Stimulated activated memory B cell treated with anti-CD40 and anti-IgM and Interleukin-4, amounts not matched to agents 10 μg/mL and 1 μg/mL and 100 μg/mL, for 72 hours (primary cell): ENCODE results near the gene LMO2.
"Not testable (repeated sequence)": the region's sequence is repeated elsewhere in the genome, so short reads cannot be mapped to it uniquely, and the experiment has no call there.

Experiments
- ATAC-seq: fragments of 150-1000 bp; cut with Tn5 transposase; 2 replicates; pipeline ENCODE4 v1.10.0; 2021
- H3K27ac Mint-ChIP-seq: one replicate; pipeline ENCODE4 v1.8.0; 2022; ENCODE audit warnings: mild to moderate bottlenecking, mixed read lengths
- H3K27me3 Mint-ChIP-seq: one replicate; pipeline ENCODE4 v1.8.0; 2022; ENCODE audit warnings: mixed read lengths
- H3K36me3 Mint-ChIP-seq: one replicate; pipeline ENCODE4 v1.8.0; 2022; ENCODE audit warnings: mixed read lengths
- H3K4me1 Mint-ChIP-seq: one replicate; pipeline ENCODE4 v1.8.0; 2022; ENCODE audit warnings: mixed read lengths
- H3K4me3 Mint-ChIP-seq: one replicate; pipeline ENCODE4 v1.8.0; 2022; ENCODE audit warnings: mild to moderate bottlenecking, moderate library complexity, mixed read lengths
- H3K9me3 Mint-ChIP-seq: one replicate; pipeline ENCODE4 v1.8.0; 2022; ENCODE audit warnings: mixed read lengths

Gene LMO2

DNA sequence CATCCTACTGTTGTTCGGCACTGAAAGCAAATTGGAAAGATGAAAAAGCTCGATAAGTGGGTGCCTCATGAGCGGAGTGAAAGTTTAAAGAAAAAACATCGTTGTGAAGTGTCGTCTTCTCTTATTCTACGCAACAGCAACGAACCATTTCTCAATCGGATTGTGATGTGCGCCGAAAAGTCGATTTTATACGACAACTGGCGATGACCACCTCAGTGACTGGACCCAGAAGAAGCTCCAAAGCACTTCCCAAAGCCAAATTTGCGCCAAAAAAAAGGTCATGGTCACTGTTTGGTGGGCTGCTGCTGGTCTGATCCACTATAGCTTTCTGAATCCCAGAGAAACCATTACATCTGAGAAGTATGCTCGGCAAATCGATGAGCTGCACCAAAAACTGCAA lies 59.2 kb downstream of the LMO2 start:
- Mint-ChIP-seq H3K36me3 (no peaks in the 10 kb centered on the region), H3K4me1 (peaks cover 8% of the 10 kb centered on the region), H3K4me3 (no peak overlapping the region), H3K9me3 (no peaks in the 10 kb centered on the region), H3K27me3 (peaks cover 37% of the 10 kb centered on the region), H3K27ac (no peak overlapping the region)
- no peak for ATAC-seq

DNA sequence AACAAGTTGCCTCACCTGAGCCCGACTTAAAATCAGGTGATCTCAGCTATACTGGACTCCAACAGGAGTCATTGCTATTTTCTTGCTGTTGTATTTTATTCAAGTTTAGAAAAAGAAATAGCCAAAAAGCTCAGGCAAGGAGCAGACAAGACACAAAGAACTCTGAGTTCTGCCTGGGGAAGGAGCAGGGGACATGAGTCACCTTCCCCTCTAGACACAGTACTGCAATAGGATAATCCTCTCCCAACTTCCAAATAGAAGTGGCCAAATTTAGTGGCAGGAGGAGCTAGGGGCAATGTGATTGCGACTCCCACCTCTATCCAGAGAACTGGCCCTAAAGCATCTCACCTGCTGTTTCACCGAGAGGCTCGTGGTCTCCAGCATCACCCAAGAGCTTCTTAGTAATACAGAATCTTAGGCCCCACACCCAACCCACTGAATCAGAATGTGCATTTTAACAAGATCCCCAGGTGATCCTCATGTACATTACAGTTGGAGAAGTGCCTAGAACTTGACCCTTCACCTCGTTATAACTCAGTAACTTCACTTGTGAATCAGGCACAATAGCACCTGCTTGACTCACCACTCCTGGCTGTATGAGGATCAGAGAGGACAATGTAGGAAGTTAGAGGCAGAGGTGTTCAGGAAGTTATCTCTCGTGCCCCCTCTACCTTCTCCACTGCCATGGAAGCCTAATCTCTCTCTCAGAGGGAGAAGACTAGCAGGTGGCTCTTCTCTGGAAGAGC lies 60.8 kb downstream of the LMO2 start:
- no peaks in the 10 kb centered on the region for H3K36me3 Mint-ChIP-seq
- H3K4me3 Mint-ChIP-seq: no peak overlapping the region
- no peak overlapping the region for H3K27ac Mint-ChIP-seq
- H3K27me3 Mint-ChIP-seq: peaks cover 39% of the 10 kb centered on the region
- peaks cover 8% of the 10 kb centered on the region for H3K4me1 Mint-ChIP-seq
- H3K9me3 Mint-ChIP-seq: no peaks in the 10 kb centered on the region
- no peak for ATAC-seq

DNA sequence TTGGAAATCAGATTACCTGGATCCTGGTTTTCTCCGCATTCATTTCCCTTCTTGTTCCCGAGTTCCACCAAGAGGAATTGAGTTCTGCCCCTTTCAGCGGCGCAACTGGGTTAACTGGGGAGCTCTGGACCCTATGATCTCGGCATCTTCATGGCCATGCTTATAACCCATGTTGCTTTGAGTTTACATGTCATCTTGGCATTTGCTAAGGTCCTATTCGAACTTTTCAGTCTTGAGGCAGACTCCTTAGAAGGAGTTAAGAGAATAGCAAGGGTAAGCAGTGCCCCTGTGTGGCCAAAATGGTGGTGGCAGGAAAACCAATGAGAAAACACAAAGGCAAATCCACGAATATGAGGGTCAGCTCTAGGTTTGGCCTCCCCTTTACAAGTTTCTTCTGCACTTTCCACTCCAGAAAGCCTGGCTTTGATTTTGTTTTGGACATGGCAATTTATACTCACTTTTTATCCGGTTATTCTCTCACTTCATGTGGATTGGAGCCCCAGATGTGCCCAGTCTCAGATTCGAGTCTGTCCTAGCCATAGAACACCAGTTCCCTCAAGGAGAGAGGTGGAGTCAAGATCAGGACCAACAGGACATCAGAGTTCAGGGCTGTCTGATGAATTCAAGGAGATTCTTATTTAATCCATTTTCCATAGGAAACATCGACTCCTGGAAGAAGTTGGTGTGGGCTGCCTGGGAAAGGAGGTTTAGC lies 62.3 kb downstream of the LMO2 start:
- peaks cover 50% of the 10 kb centered on the region for H3K27me3 Mint-ChIP-seq
- H3K9me3 Mint-ChIP-seq: no peaks in the 10 kb centered on the region

DNA sequence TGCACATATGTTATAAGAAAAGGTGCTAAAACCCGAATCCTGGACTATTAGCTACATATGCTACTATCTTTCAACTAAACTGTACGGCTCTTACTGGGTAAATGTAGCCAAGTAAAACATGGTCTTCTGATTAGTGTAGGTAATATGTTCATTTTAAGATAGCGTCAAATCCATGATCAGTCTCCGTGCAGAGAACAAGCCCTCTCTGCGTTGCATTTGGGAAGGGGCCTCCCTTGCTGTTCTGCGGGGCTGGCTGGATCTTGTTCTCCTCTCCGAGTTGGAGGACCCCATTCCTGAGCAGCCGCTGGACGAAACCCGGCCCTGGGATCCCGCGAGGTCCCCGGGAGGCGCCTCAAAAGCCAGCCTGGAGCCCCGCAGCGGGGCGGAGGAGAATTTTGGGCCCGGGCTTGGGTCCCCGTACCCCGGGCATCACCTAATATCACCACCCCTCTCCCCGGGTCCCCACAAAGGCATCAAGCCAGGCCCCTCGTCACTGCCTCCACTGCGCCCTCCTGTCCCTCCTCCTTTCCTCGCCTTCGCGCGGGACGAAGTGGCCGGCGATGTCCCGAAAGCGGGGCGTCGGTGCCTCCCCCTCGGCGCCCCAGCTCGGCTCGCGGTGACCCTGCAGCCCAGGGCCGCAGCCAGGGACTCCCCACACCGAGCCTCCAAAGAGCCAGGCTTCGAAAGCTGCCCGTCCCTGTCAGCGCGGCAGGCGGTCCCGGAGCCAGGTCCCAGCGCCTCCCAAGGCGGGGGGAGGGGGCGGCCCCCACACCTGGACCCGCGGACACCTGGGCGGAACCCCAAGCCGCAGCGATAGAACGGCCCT lies 63.1 kb downstream of the LMO2 start:
- peak overlapping the region; percentile 30 for H3K27ac Mint-ChIP-seq
- H3K4me1 Mint-ChIP-seq: peaks cover 8% of the 10 kb centered on the region
- ATAC-seq: peak; percentile 54
- no peaks in the 10 kb centered on the region for H3K9me3 Mint-ChIP-seq
- H3K4me3 Mint-ChIP-seq: peak overlapping the region; percentile 25
- H3K27me3 Mint-ChIP-seq: peaks cover 50% of the 10 kb centered on the region
- no peaks in the 10 kb centered on the region for H3K36me3 Mint-ChIP-seq

More for the DNA sequence above, 62.3 kb downstream of the LMO2 start:
- peak overlapping the region; percentile 30 for H3K27ac Mint-ChIP-seq
- H3K4me1 Mint-ChIP-seq: peaks cover 8% of the 10 kb centered on the region
- H3K4me3 Mint-ChIP-seq: peak overlapping the region; percentile 78
- peak; percentile 84 for ATAC-seq
- H3K36me3 Mint-ChIP-seq: no peaks in the 10 kb centered on the region

DNA sequence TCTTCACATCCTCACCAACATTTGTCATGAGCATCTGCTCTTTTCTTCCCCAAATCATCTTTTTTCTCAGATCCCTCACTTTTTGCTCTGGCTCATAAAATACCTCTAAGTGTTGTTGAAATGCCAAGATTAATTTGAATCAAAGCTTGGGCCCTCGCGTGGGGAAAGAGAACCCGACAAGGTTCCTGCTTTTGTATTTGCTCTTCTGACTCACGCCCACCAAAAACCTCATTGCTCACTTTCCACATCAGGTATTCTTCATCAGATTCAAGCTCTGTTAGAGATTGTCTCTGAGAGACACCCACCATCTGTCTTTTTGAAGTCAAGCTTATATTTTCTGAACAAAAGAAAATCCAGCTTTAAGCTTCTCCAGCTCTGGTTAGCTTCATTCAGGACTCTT lies 64.7 kb downstream of the LMO2 start:
- Mint-ChIP-seq H3K27me3 (peaks cover 37% of the 10 kb centered on the region), H3K4me1 (peaks cover 8% of the 10 kb centered on the region), H3K27ac (no peak overlapping the region), H3K4me3 (no peak overlapping the region), H3K9me3 (no peaks in the 10 kb centered on the region), H3K36me3 (no peaks in the 10 kb centered on the region)
- no peak for ATAC-seq

DNA sequence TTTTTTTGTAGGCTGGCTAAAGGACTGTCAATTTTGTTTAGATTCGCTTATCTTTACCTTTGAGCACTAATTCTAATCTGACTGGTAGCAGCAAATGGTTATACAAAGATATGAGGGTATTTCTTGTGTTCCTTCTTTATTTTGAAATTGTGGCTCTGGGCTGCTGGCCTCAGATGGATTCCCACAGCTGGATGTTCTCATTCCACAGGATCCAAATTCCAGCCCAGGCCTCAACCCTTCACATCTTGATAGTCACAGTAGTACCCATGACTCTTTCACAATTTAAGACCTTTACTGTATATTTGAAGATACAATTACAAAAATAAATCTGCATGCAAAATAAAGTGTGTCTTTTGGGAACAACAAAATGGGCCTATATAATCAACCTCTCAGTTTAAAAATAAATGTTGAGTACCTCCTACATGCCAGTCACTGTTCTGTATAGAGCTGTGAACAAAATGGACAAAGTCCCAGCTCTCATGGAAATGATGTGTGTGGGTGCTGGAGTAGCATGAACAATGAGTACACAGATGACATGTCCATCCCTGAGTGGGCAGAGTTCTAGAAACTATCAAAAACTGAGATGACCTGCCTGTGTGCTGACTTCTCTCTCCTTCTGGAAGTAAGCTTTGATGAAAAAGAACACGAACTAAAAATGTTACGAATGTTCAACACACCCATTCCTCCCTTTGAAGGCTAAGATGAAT lies 65.9 kb downstream of the LMO2 start:
- Mint-ChIP-seq H3K4me3 (no peak overlapping the region), H3K9me3 (no peaks in the 10 kb centered on the region), H3K27me3 (peaks cover 37% of the 10 kb centered on the region), H3K36me3 (no peaks in the 10 kb centered on the region), H3K27ac (no peak overlapping the region), H3K4me1 (peaks cover 8% of the 10 kb centered on the region)
- ATAC-seq: no peak

DNA sequence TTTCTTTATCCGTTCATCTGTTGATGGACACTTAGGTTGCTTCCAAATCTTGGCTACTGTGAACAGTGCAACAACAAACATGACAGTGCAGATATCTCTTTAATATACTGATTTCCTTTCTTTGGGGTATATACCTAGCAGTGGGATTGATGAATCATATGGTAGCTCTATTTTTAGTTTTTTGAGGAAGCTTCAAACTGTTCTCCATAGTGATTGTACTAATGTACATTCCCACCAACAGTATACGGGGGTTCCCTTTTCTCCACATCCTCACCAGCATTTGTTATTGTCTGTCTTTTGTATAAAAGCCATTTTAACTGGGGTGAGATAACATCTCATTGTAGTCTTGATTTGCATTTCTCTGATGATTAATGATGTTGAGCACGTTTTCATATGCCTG lies 68.9 kb downstream of the LMO2 start:
- not testable (repeated sequence) for ATAC-seq, H3K27ac Mint-ChIP-seq, H3K9me3 Mint-ChIP-seq, H3K36me3 Mint-ChIP-seq, H3K4me1 Mint-ChIP-seq, H3K4me3 Mint-ChIP-seq
- H3K27me3 Mint-ChIP-seq: peaks cover 23% of the 10 kb centered on the region

DNA sequence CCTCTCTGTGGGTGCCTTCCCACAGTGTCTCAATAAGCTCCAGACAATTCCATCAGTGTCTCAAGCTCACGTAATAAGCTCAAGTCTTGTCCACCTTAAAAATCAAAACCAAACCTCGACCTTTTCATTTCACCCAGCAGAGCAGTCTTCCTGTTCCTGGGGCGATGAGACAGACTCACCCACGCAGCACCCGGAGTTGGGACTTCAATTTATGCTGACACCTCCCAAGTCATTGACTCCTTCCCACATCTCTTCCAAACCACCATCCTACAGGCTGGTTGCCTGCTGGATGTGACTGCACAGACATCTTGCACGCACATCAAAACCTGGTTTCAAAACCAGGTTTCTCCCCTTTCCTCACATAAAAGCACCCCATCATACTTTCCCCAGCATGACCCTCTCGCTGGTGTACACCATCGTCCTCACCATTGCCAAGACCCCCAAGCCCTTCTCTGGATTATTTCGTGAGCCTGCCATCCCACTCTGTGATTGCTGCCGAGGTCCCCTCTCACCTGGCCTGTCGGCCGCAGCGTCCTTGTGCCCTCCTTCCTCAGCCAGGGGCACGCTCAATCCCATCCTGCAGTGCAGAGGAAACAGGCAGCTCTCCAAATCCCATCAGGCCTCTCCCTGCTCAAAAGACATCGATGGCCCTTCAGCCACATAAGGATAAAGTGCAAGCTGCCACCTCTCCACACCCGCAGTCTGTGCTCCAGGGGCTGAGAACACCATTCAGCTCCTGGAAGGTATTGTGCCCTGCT lies 72.4 kb downstream of the LMO2 start:
- no peaks in the 10 kb centered on the region for H3K9me3 Mint-ChIP-seq
- H3K27ac Mint-ChIP-seq: no peak overlapping the region
- ATAC-seq: no peak
- peaks cover 6% of the 10 kb centered on the region for H3K4me1 Mint-ChIP-seq
- H3K27me3 Mint-ChIP-seq: no peaks in the 10 kb centered on the region
- H3K4me3 Mint-ChIP-seq: no peak overlapping the region
- no peaks in the 10 kb centered on the region for H3K36me3 Mint-ChIP-seq
